ENCODE results near the gene LRRC17.

DNA sequence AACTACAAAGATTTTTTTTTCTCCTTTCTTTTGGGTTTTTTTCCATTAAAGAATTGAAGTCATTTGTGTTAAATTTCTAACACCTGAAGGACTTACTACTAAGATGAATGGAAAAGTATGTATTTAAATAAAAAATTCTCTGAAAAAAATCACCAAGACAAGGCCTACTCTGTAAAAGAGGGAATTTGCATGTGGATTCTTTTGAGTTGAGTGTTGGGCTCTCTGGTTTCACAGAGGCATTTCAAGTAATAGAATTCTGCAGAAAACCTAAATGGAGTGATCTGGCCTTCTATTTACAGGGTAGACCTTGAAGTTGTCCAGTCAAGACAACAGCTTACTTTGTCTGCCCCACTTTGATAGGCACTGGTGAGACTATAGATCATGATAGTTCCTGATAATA is 4.1 kb downstream of the LRRC17 start:
- TF ChIP-seq, protein P1, sequence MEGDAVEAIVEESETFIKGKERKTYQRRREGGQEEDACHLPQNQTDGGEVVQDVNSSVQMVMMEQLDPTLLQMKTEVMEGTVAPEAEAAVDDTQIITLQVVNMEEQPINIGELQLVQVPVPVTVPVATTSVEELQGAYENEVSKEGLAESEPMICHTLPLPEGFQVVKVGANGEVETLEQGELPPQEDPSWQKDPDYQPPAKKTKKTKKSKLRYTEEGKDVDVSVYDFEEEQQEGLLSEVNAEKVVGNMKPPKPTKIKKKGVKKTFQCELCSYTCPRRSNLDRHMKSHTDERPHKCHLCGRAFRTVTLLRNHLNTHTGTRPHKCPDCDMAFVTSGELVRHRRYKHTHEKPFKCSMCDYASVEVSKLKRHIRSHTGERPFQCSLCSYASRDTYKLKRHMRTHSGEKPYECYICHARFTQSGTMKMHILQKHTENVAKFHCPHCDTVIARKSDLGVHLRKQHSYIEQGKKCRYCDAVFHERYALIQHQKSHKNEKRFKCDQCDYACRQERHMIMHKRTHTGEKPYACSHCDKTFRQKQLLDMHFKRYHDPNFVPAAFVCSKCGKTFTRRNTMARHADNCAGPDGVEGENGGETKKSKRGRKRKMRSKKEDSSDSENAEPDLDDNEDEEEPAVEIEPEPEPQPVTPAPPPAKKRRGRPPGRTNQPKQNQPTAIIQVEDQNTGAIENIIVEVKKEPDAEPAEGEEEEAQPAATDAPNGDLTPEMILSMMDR (IDR thresholded peaks at IDR 0.05 in 4 of 5, conservative IDR thresholded peaks at IDR 0.05 in 1 of 5): no peak
- TF ChIP-seq POLR2A (IDR thresholded peaks at IDR 0.05): no peak
